GM18511 (cell line): ENCODE measurements around the gene SH3PXD2A.
"Not testable (repeated sequence)": the region's sequence is repeated elsewhere in the genome, so short reads cannot be mapped to it uniquely, and the experiment has no call there.

Experiments
- ATAC-seq: cut with Tn5 transposase; IDR thresholded peaks from one replicate; pipeline ENCODE4 v1.9.1; 2021; ENCODE audit warnings: mild to moderate bottlenecking, moderate library complexity; ENCODE audit not compliant: unreplicated experiment

The SH3PXD2A gene

DNA sequence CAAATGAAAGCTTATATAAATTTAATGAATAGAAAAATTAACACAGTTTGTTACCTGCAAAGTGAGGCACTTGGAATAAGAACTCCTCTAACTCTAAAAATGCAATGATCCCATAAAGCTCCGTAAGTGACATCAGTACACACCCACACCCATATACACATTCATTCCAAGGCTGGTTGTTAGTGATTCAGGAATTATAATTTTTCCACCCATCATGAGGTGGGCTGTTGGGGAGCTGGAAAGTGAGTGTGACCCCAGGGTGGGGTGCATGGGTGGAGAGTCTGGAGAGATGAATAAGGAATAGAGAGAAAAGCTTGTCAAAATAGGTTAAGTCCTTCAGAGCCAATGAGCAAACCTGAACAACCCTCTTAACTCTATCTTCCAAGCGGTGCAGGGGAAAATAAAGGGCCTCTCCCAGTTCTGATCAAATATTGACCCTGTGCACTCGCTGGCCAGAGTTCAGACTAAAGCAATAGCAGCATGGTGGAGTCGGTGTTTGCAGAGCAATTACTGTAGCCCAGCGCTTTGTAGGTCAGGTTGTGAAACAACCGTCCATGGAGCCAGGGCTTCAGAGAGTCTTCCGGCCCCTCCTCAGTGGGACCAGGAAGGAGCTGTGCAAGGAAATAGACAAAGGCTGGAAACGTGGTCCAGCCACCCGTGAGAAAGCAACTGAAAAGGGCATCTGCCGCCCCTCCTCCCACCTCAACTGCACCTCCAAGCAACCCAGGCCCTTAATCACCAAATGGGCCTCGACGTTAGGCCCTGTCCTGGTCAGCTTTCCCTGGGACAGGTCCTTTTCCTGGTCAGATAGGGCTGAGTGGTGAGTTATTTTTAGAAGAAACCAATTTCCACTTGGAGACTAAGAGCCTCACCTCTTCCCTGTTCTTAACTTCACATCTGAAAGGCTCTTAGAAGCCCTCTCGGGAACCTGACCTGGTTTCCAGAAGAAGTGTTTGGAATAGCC is 61.2 kb downstream of the SH3PXD2A start:
- no peak for ATAC-seq

DNA sequence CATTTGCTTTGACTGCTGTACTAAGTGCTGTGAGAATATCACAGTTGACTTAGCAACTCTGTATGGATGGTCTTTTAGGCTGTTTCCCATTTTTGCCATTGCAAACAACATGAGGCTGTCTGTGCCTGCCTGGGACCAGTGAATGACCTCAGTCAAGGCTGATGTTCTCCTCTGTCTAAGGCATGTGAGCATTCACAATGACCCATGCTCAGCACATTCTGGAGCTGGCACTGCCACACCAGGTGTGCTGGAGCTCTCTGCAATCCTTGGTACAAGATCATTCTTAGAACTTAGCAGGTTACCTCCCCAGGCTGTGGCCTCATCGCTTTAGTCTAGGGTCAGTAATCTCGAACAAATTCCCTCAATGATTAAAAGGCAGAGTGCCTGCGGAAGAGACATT is 61.9 kb downstream of the SH3PXD2A start:
- no peak for ATAC-seq

DNA sequence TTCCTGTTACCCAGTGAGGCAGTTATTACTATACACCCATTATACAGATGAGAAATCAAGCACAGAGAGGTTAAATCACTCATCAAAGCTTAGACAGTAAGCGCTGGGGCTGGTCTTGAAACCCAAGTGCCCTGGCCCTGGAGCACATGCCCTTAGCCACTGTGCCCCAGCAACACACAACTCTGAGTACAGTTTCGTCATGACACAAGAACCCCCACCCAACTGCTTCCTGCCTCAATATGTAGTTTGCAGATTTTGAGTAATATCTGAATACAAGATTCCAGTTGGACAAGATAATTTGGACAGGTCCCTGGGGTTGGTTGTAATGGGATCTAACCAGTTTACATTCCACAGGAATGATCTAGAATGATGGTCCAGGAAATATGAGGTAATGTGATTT is 62.8 kb downstream of the SH3PXD2A start:
- ATAC-seq: no peak

DNA sequence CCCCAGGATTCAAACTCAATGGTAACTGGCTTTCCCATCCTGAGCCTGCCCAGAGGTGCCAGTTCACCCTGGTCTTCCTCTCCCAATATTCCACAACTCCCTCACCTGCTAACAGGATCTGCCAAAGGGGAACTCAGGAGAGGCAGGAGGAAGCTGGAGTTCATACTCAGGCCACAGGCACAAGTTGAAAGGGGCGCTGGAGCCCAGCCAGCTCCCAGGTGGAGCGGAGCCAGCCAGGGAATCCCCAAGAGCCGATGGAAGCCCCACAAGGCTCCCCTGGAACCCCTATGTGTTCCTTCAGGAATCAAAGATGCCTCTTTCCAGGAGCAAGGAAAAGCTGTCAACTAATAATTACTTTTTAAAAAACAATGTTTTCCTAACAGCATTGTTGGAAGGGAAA is 63.5 kb downstream of the SH3PXD2A start:
- ATAC-seq: no peak

DNA sequence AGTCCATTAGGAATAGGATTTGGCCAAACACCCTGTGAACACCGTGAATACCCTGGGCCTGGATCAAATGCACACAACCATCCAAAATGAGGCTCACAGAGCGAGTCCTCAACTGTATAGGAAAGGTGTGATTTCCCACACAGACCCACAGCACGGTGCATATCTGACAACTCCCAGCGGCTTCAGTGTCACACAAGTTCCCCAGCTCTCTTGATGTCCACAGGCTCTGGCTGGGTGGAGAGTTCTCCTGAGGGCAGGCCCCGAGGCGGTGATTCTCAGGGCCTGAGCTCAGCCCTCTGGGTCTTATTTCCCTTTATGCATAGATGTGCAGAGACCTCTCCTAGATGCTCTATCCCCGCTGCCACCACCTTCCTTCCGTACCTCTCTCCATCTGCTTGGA is 64.1 kb downstream of the SH3PXD2A start:
- no peak for ATAC-seq

DNA sequence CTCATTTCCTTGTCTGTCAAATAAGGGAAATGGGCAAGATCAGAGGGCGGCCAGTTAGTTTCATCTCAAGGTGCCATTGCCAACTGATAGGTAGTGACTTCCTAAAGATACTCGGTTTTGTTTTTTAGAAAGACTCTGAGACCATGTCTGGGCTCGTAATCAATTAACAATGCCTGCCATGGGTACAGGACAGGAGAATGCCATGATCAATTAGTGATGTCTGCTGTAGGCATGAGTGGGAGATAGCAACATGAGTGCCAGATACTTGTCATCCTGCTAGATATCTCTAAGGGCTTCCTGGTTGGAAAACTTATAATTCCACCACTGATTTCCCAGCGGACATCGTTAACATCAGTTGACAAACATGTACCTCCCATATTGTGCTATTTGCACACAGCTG is 64.8 kb downstream of the SH3PXD2A start:
- ATAC-seq: no peak

DNA sequence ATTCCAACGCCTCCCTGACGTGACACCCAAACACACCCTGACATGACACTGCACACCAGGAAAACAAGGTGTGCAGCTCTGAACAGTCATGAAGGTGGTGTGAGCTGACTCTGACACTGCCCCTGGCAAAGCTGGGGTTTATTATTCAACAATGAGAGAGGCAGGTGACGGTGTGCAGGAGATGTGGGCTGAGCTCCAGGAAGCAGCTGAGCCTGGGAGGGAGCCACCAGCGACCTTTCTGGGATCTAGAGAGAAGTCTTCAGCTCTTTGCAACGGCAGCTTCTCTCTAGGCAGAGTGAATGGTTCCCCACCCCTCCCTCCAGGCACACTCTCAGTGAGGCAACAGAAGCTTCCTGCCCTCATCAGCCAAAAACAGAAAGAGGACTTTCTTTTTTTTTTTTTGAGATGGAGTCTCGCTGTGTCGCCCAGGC is 65.6 kb downstream of the SH3PXD2A start:
- no peak for ATAC-seq

DNA sequence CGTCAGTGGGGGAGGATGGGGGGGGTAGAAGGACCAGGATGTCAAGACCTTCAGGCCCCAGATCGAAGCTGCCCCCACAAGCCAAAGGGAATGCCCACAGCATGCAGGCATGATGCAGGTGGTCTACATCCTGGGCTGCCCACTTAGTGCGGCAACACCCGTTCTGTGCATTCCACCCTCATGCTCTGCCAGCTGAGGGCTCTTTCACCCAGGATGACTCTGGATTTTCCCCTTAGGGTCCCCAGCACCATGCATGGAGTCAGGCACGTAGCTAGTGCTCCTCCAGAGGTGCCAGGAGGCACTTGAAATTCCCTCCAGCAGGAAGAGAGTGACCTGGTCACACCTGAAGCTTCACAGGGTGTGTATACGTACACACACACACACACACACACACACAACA is 66.2 kb downstream of the SH3PXD2A start:
- ATAC-seq: no peak

DNA sequence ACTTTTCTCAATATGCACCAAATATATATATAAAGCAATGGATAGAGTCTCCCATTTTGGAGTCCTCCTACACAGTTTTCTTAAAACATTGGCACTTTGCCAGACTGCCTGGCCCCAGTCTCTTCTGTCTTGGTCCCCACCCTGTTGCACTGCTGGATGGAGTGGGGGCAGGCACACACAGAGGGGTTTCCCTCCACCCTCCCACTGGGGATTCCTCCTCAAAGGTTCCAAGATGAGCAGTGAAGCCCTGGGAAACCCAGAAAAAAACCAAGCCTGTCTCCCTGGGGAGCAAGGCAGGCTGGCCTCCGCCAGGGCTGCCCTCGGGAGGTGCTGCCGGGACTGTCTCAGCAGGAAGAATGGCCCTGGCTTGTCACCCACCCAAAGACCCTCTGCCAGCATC is 68.0 kb downstream of the SH3PXD2A start:
- ATAC-seq: no peak

DNA sequence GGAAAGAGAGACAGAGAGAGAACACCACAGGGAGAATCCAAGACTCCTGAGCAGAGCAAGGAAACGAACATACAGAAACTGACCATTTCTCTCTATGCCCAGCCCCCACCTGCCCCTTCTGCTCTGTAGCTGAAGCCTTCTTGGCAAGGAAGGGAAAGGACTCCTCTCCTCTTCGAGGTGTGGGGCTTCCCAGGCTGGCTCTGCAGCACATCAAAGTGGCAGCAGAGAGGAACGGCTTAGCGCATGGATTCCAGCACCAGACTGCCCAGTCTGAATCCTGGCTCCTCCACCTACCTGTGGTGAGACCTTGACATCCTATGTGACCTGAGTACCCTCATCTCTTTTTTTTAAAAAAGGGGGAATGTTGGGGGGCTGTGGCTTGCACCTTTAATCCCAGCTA is 69.4 kb downstream of the SH3PXD2A start:
- ATAC-seq: no peak

DNA sequence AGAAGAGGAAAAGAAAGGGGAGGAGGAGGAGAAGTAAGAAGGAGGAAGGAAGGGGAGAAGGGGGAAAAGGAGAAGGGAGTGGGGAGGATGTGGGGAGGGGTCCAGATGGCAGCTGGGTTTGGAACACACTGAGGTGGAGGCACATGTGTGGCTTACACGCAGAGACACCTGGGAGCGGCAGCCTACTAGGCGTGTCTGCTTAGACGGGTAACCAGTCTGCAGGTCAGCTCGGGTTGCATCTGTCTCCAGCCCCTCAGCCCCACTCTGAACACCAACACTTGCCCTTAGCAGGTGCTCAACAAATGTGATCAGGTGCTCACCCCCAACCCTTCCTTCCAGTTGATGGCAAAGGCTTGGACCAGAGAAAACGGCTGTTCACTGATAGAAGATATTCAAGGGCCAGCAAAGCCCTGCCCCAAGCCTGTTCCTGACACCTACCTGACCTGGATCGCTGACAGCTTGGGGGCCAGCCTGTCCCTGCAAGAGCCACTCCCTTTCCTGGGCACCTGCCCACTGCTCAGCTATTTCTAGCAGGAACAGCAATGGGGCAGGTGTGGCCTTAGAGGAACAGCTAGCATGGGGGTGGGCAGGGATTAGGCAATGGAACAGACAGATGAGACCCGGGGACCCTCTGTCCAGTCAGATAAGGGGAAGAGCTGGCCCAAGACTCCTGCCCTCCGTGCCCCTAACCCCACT is 70.5 kb downstream of the SH3PXD2A start:
- no peak for ATAC-seq

DNA sequence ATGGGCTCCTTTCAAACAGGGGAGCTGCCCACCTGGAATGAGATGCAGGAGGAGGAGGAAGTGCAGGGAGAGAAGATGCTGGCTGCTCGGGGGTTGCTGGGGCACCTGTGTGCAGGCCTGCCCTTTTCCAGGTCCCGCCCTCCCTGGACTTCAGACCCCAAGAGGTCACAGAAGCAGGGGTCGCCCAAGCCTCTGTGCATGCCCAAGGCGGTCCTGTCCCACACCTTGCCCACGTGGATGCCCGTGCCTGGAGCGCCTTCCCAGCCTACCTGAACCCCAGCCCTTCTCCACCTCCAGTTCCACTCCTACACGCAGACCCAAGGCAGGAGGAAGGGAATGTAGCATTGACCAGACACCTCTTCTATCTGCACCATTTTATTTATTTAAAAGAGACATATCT is 71.3 kb downstream of the SH3PXD2A start:
- ATAC-seq: no peak

DNA sequence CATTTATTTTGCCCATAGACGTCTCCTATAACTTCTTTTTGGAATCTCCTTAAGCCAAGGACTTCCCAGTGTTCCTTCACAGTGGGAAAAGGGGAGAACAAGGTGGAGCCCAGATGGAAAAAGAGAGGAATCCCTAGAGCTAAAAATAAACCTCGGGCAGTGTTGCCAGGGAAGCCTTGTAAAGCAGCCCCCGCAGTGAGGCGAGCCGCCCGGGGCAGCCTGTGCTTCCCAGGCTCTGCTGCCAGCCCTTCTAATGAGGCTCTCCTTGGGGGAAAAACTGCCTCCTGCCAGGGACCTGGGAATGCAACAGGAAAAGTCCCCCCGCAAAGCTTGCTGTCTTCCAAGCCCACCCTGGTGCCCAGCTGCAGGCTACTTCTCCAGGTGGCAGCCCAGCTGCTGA is 71.7 kb downstream of the SH3PXD2A start:
- no peak for ATAC-seq

DNA sequence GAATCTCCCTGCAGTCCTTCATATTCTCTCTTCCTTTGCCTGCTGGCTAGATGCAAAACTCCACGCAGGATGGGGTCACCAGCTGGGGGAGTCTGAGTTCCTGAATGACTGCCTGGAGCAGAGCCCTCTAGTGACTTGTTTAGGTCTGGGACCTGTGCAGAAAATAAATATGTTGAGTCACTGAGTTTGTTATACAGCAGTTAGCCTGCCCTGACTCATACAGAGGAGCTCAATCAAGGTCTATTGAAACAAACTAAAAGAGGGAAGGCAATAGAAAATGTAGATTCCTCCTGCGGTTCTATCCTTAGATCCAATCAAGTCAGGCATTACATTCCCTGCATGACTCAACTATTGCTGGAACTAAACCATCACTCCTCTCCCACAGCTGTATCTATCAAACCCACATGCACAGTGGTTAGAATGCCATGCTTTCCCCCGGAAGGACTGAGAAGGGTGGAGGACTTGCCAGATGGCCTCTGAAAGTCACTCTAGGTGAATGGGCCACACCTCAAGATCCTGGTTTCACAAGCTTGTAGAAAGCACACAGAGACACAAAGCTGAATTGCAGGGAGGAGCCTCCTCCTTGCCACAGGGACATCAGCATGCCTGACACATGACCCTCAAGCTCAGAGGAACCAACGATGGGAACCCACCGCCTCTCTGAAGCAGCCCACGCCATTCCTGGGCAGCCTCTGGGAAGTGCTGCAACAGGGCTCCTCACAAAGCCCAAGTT is 73.9 kb downstream of the SH3PXD2A start:
- ATAC-seq: no peak

DNA sequence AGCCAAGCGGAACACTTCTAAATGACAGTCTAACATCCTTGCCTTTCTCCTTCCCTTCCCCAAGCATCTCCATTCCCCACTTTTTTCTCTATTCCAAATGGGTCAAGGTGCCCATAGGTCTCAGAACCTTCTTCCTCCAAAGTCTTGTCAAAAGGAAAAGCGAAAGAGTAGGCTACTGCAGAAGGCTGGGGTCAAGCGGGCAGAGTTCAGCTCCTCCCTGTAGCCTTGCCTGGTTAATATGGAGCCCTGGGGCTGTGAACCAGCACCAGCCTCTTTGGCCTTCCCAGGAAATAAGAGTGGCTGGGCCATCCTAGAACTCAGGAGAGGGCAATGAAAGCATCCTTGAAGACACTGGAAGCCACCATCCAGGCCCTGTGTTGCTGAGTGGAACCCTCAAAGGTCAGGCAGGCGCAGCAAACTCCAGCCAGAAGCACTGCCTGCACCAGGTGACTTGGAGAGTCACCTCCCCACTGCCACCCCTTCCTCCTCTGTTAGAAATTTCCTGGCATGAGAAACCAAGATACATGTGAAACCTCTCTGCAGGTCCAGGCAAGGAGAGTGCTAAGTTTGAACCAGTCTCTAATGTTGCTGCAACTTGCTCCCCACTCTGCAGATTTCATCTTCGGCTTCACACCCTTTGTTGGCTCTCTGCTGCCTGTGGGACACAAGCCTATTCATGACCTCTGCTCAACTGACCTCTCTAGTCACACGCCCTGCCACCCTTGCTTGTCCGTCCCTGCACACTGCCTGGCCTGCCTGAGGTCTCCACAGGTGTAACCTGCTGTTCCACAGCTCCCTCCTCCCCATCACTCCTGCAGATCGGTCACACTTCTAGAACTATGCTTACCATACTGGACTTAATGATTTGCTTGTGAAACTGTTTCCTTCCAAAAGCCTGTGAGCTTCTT is 74.9 kb downstream of the SH3PXD2A start:
- ATAC-seq: no peak

DNA sequence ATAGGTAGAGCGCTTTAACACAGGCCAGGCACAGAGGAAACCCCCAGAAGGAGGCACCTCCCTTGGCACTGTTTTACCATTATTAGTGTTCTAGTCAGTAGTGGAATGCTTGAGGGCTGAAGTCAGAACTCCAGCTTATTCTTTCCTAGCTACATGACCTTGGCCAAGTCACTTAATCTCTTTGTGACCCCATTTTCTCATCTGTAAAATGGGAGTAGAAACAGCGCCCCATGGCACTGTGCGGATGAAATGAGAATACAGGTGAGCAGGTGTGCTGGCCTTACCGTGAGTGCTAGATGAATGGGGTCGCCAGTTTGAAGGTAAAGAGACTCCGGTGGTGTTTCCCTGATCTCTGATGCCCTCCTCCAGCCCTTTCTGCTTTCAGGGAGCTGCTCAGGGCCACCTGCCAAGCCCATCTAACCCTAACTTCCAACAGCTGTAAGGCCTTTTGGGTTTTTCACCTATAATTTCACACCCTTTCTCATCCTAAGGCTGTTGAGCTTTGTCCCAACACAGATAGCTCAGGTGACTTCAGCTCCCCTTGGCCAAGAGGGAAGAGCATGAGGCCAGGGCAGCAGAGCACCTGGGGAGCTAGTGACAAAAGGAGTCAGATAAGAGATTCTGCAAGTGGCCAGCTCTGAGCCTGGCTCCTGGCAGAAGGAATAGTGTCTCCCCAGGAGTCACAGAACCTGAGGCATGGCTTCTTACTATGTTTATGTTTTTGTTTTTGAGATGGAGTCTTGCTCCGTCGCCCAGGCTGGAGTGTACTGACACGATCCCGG is 76.8 kb downstream of the SH3PXD2A start:
- ATAC-seq: no peak

DNA sequence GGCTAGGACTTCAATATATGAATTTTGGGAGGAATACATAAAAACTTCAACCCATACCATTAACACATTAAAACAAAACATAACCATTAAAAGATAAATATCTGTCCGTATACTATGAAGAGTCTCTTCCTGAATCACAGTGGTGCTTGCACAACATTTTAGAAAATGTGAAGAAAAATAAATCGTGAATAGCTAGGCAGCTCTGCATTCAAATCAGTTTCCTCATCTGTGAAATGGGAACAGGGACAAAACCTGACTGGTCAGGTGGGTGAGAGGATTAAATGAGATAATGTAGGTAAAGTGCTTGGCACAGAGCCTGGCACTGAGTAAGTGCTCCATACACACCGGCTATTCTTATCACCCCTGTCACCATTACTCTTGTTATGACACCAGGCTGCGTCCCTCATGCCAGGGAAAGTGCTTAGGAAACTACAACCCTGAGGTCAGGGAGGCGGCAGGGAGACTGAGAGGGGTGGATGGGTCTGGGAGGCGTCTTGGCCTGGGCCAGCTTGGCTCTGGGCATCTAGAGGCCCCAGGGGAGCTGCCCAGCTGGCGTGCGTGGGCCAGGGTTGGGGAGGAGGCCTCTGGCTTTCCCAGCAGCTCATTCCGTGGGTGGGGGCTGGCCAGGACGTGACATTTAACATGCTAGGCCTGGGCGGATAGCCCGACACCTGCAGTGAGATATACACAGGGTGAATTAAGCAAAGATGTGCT is 78.3 kb downstream of the SH3PXD2A start:
- ATAC-seq: no peak

DNA sequence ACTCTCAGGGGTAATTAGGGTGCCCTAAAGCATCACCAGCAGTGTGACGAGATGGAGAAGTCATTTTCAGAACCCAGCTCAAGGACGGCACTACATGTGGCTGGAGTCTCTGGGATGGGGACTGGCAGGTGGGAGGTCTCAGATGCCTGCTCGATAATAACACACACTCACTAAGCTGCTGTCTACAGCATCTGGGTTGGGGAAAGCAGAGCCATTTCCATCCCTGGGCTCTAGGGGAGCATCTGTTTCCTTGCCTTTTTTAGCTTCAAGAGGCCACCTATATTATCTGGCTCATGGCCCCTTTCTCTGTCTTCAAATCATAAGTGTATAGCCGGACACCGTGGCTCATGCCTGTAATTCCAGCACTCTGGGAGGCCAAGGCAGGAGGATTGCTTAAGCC is 79.6 kb downstream of the SH3PXD2A start:
- no peak for ATAC-seq

DNA sequence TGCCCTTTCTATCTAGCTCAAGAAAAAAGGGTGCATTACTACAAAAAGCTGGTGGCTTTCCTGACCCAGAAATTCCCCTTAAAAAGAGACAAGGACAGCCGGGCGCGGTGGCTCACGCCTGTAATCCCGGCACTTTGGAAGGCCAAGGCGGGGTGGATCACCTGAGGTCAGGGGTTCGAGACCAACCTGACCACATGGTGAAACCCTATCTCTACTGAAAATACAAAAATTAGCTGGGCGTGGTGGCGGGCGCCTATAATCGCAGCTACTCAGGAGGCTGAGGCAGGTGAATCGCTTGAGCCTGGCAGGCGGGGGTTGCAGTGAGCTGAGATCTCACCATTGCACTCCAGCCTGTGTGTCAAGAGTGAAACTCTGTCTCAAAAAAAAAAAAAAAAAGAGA is 82.5 kb downstream of the SH3PXD2A start:
- ATAC-seq: not testable (repeated sequence)
